Activated naive CD4-positive, alpha-beta T cell treated with anti-CD3 and anti-CD28 coated beads for 36 hours (primary cell): ENCODE measurements around the gene CATSPERD. TPM values are rescaled to one million over a fixed set of nuclear protein-coding genes. Genes with fewer than 3 reads are reported as not detected.

ENCODE experiments used
- CTCF ChIA-PET: fragments of 350-600 bp; sonication (Branson Sonifier 250); formaldehyde crosslinking; loops from one replicate; lab custom pipeline; 2021; ENCODE audit warnings: antibody characterized with exemption; lab: Charles Lee
- DNase-seq: peaks from one replicate; pipeline ENCODE4 v3.0.0-alpha.2; 2020
- H3K27ac Mint-ChIP-seq: one replicate; pipeline ENCODE4 v1.8.0; 2021; ENCODE audit warnings: mild to moderate bottlenecking, mixed read lengths
- H3K27me3 Mint-ChIP-seq: one replicate; pipeline ENCODE4 v1.8.0; 2021; ENCODE audit warnings: low read depth, mixed read lengths
- H3K36me3 Mint-ChIP-seq: one replicate; pipeline ENCODE4 v1.8.0; 2021; ENCODE audit warnings: low read depth, mixed read lengths
- H3K4me1 Mint-ChIP-seq: one replicate; pipeline ENCODE4 v1.8.0; 2021; ENCODE audit warnings: low read depth, mixed read lengths
- H3K4me3 Mint-ChIP-seq: one replicate; pipeline ENCODE4 v1.8.0; 2021; ENCODE audit warnings: mild to moderate bottlenecking, moderate library complexity, mixed read lengths
- H3K9me3 Mint-ChIP-seq: one replicate; pipeline ENCODE4 v1.8.0; 2021; ENCODE audit warnings: mixed read lengths
- intact Hi-C: fragments of 100-400 bp; cut with micrococcal nuclease; formaldehyde crosslinking; loops from one replicate; pipeline ENCODE4 v1.15.1; 2023
- total RNA-seq, 2 experiments: library from RNA; stranded (reverse); gene quantifications; one replicate each; pipeline ENCODE4 v1.2.3, GENCODE V29; 2021

The CATSPERD gene
- total RNA-seq, 2 experiments from 2014 or later, result not detected

DNA sequence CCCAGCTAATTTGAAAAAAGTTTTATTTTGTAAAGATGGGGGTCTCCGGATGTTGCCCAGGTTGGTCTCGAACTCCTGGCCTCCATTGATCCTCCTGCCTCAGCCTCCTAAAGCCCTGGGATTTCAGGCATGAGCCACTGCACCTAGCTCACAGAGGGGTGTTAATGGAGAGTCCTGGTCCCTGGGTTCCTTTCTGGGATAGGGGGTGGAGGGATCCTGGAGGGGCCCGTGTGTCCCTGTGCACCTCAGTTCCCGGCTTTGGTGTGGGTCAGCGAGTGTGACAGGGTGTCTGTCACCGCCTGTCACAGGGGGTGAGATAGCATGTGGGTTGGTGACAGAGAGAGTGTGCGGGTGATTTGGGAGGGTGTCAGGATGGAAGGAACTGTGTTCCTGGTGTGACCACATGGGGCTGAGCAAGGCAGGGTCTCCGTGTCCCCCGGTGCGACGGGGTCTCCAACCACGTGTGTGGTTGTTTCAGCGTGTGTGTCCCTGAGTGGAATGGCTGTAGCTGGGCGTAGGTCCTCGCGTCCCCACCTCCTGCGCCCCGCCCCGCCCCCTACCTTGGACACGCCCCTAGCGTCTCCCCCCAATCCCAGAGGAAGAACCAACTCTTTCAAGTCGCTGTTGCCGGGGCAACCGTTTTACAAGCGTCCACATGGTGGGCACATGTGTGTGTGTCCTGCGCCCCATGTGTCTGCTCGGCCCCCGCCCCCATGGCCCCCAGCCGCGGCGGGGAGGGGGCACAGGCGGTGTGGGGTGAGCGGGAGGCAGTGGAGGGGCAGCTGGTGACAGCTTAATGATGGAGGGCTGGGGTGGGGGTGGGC lies 81.6 kb downstream of the CATSPERD start:
- H3K9me3 Mint-ChIP-seq, result no peaks in the 10 kb centered on the region
- H3K4me1 Mint-ChIP-seq, result peaks cover 25% of the 10 kb centered on the region
- peak overlapping the region; percentile 16 for H3K4me3 Mint-ChIP-seq
- H3K27me3 Mint-ChIP-seq, result peaks cover 19% of the 10 kb centered on the region
- CTCF ChIA-PET, result interaction anchor here (0.6 to 1.0 kb wide), 2 partner anchors 52 to 220 kb away, joined by 3 to 6 read pairs; no protein-coding TSS in a partner anchor
- H3K36me3 Mint-ChIP-seq, result no peaks in the 10 kb centered on the region
- DNase-seq, result no peak
- intact Hi-C loops, result no loop called here
- no peak overlapping the region for H3K27ac Mint-ChIP-seq

DNA sequence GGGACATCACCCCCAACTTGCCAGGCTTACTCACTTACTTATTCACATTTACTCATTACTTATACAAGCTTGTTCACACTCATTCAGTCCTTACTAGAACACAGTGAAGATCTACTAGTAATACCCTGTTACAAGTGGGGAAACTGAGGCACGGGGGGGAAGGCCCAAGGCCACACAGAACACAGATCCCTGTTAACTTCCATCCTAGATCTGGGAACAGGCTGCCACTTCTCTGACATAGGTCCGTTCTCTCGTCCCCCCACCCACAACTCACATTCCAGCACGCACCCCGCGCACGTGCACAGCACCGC lies 83.0 kb downstream of the CATSPERD start:
- DNase-seq, result no peak
- intact Hi-C loops, result no loop called here
- peaks cover 19% of the 10 kb centered on the region for H3K27me3 Mint-ChIP-seq
- no peaks in the 10 kb centered on the region for H3K9me3 Mint-ChIP-seq
- H3K4me1 Mint-ChIP-seq, result peaks cover 25% of the 10 kb centered on the region
- CTCF ChIA-PET, result interaction anchor here (0.5 to 2.1 kb wide), 36 partner anchors 9 to 323 kb away, joined by 3 to 48 read pairs (median 5); partner anchors contain the start of genes DUS3L, FUT5, NDUFA11 and VMAC
- H3K4me3 Mint-ChIP-seq, result peak overlapping the region; percentile 70
- H3K27ac Mint-ChIP-seq, result no peak overlapping the region
- H3K36me3 Mint-ChIP-seq, result no peaks in the 10 kb centered on the region

DNA sequence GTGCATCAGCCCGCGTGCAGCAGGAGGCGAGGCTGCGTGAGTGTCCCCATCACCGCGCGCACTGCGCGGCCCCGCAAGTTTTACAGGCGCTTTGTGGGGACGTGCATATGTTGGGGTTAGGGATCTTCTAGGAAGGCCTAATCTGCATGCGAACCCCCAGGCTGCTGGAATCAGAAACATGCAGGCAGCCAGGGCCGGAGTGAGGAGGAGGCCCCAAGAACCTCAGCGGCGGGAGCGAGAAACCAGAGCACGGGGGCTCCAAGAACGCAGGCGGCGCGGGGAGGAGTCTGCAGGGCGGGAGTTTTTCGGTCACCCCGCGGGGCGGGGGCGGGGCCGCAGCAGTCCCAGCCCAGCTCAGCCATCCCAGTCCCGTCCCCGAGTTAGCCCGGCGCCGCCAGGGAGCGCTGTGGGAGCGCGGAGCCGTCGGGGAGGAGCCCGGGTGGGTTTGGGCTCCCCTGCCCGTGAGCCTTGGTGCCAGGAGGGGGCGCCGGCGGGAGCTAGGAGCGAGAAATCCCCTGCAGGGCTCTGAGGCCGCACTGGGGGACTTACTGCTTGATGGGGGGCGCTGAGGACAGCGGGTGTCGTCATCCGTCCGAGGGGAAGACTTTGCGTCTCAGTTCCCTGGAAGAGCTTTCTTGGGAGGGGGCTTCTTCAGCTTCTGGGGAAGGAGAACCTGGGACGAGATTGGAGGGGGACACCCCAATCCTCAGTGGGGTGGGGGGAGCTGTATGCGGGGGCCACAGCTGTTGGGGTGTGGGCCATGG lies 83.5 kb downstream of the CATSPERD start:
- no peak overlapping the region for H3K27ac Mint-ChIP-seq
- H3K4me1 Mint-ChIP-seq, result peaks cover 25% of the 10 kb centered on the region
- H3K4me3 Mint-ChIP-seq, result peak overlapping the region; percentile 70
- H3K36me3 Mint-ChIP-seq, result no peaks in the 10 kb centered on the region
- DNase-seq, result peak; percentile 96
- CTCF ChIA-PET, result interaction anchor here (0.5 to 2.1 kb wide), 50 partner anchors 9 to 345 kb away, joined by 3 to 48 read pairs (median 5); partner anchors contain the start of genes DUS3L, FUT5, NDUFA11 and PRR22
- H3K27me3 Mint-ChIP-seq, result peaks cover 19% of the 10 kb centered on the region
- intact Hi-C loops, result loop anchor here (1.0 kb wide), 4 partner anchors 24 to 218 kb away; partner anchors contain the start of gene VMAC
- no peaks in the 10 kb centered on the region for H3K9me3 Mint-ChIP-seq

DNA sequence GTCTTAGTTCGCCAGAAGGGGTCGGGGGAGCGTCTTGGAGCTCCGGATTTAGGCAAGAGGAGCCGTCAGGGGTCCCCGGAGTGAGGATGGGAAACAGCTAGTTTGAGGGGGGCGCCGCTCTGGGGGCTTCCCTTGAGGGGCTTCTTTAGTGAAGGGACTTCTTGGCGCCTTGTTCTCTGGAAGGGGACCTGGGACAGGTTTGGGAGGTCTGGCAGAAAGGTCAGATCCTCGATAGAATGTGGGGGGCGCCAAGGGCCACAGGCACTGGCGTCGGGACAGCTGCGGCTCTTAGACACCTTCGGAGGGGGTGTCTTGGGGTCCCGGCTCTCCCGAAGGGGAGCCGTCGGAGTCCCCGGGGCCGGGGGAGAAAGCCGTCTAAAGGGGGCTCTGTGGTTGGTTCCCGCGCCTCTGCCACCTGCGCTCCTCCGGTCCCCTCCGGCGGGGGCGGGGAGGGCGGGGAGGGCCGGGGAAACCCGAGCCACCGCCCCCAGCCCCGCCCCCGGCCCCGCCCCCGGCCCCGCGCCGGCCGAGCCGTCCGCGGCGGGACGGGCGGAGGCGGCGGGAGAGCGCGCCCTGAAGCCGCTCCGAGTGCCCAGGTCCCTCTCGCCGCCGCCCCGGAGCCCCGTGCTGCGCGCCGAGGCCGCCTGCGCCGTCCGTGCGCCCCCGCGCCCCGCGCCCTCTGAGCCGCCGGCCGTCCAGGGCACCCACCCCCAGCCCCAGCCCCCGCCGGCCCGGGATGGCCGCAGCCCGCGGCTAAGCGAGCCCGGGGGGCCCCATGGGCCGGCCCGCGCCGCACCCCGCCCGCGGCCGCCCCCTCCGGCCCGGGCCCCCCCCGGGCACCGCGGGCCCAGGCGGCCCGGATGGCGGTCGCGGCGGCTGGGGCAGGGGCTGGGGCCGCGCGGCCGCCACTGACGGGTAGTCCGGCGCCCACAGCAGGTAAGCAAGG lies 84.4 kb downstream of the CATSPERD start, which contains the start of gene NRTN:
NRTN (plus strand) TSS at position 552 of the 946 bp plus-strand sequence. CDS start 19,099 bp downstream, outside the sequence.
- peaks cover 15% of the 10 kb centered on the region for H3K27me3 Mint-ChIP-seq
- peak; percentile 58 for DNase-seq

DNA sequence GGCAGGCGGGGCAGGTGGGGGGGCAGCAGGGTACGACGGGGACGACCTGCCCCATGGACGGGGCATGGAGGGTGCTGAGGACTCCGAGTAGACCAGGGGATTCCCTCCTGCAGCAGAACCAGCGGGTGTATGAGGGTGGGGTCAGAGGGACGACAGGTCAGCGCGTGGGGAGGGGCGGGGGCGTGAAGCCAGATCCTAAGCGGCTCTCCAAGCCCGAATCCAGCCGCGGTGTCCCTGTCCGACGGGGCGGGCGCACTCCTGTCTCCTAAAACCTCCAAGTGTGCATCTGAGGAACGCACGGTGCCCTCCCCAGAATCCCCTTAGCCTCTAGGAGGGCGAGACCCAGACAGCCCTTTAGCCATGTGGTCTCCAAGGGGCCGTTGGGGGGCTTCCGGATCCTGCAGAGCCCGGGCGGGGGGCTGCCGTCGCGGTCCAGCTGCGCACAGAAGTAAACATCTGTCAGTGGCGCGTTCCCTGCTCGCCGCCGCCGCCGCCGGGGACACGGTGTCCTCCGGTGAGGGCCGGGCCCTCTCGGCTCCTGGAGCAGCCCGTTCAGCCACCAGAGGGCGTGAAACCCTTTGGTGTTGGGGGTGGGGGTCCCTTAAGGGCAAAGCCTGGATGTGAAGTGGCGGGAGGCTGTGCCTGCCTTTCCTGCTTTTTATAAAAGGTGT lies 85.2 kb downstream of the CATSPERD start:
- peak; percentile 76 for DNase-seq
- Mint-ChIP-seq H3K27ac (no peak overlapping the region), H3K27me3 (peaks cover 14% of the 10 kb centered on the region), H3K9me3 (no peaks in the 10 kb centered on the region), H3K4me3 (peak overlapping the region; percentile 55), H3K4me1 (peaks cover 23% of the 10 kb centered on the region), H3K36me3 (no peaks in the 10 kb centered on the region)
- CTCF ChIA-PET, result interaction anchor here (0.6 kb wide), 1 partner anchor 106 kb away, joined by 4 read pairs; no protein-coding TSS in a partner anchor
- intact Hi-C loops, result no loop called here

More for the DNA sequence above, 84.4 kb downstream of the CATSPERD start, which contains the start of gene NRTN:
- CTCF ChIA-PET, result interaction anchor here (0.6 to 2.1 kb wide), 46 partner anchors 8 to 346 kb away, joined by 3 to 48 read pairs (median 5); partner anchors contain the start of genes DUS3L, FUT5, NDUFA11 and PRR22
- Mint-ChIP-seq H3K9me3 (no peaks in the 10 kb centered on the region), H3K4me1 (peaks cover 23% of the 10 kb centered on the region), H3K27ac (no peak within 1 kb of the TSS), H3K36me3 (no peaks in the 10 kb centered on the region), H3K4me3 (peak within 1 kb of the TSS; percentile 70)
- intact Hi-C loops, result loop anchor here (1.0 kb wide), 4 partner anchors 24 to 218 kb away; partner anchors contain the start of gene VMAC

DNA sequence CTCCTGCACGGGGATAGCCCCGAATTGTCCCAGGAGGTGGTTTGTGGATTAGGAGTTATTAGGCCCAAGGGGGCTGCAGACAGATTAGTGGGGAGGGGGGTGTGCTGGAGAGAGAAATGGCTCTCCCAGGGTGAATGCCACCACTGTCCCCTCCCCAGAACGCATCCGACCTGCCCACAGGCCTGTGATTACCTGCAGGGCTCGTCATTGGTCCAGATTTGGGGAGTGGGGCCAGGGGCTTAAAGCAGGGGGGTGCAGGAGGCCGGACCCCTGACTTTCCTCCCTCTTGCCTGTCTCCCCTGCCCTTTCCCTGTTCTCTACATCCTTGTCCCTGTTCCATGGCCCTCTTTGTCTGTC lies 85.7 kb downstream of the CATSPERD start:
- intact Hi-C loops, result no loop called here
- H3K4me3 Mint-ChIP-seq, result peak overlapping the region; percentile 12
- H3K27me3 Mint-ChIP-seq, result peaks cover 11% of the 10 kb centered on the region
- H3K4me1 Mint-ChIP-seq, result peaks cover 23% of the 10 kb centered on the region
- H3K9me3 Mint-ChIP-seq, result no peaks in the 10 kb centered on the region
- CTCF ChIA-PET, result interaction anchor here (0.6 to 1.2 kb wide), 5 partner anchors 11 to 105 kb away, joined by 3 to 5 read pairs (median 4); no protein-coding TSS in a partner anchor
- no peak for DNase-seq
- no peak overlapping the region for H3K27ac Mint-ChIP-seq
- H3K36me3 Mint-ChIP-seq, result no peaks in the 10 kb centered on the region

DNA sequence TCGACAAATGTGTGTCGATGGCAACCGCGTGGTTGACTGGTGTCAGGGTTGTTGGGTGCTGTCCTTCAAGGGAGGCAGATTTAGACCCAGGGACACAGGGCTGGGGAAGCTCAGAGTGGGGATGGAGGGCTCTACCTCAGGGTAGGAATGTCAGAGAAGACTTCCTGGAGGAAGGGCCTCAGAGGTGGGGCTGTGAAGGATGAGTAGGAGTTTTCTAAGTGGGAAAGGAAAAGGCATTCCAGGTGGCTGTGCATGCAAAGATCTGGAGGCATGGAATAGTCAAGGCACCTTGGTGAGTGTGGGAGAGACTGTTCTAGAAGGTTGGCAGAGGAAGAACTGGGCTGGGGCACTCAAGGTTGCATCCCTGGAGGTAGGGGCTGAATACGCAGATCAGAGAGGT lies 86.5 kb downstream of the CATSPERD start:
- no peak overlapping the region for H3K27ac Mint-ChIP-seq
- H3K36me3 Mint-ChIP-seq, result no peaks in the 10 kb centered on the region
- H3K4me3 Mint-ChIP-seq, result no peak overlapping the region
- intact Hi-C loops, result no loop called here
- H3K4me1 Mint-ChIP-seq, result peaks cover 21% of the 10 kb centered on the region
- CTCF ChIA-PET, result interaction anchor here (0.5 to 1.2 kb wide), 7 partner anchors 12 to 211 kb away, joined by 3 to 5 read pairs (median 3); no protein-coding TSS in a partner anchor
- no peaks in the 10 kb centered on the region for H3K9me3 Mint-ChIP-seq
- H3K27me3 Mint-ChIP-seq, result peaks cover 9% of the 10 kb centered on the region
- no peak for DNase-seq

DNA sequence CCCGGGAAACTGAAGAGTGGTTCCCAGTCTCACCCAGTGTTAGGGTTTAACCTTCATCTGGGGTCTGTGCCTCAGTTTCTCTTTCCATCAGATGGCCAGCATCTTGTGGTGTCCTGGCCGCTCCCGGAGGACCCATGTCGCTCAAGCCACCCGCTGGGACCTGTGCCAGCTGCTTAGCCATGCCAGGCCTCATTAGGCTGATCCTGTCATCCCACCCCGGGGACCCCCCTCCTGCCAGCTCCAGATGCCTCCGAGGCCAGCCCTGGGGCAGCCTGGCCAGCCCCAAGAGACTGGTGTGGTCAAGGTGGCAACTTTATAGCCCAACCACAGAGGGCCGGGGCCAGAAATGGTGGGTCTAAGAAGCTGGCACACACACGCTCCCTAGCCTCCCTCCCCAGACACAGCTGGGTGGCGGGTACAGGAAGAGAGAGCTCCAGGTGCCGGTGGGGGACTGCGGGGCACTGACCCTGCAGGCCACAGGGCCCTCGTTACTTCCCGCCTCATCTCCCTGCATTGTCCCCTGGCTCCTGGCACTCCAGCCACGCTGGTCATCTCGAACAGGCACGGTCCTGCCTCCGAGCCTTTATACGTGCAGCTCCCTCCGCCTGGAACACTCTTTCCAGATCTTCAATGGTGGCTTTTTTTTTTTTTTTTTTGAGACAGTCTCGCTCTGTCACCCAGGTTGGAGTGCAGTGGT lies 87.8 kb downstream of the CATSPERD start:
- CTCF ChIA-PET, result interaction anchor here (0.5 to 0.9 kb wide), 3 partner anchors 11 to 118 kb away, joined by 3 to 4 read pairs (median 3); partner anchors contain the start of gene RPL36
- H3K4me3 Mint-ChIP-seq, result no peak overlapping the region

DNA sequence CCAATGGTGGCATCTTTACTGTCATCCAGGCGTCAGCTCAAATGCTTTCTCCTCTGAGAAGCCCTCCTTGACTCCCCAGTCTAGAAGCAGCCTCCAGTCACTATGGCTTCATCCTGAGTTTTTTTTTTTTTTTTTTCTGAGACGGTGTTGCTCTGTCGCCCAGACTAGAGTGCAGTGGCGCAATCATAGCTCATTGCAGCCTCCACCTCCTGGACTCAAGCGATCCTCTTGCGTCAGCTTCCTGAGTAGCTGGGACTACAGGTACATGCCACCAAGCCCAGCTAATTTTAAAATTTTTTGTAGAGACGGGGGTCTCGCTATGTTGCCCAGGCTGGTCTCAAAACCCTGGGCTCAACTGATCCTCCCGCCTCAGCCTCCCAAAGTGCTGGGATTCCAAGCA lies 88.6 kb downstream of the CATSPERD start:
- intact Hi-C loops, result no loop called here
- H3K27ac Mint-ChIP-seq, result no peak overlapping the region
- CTCF ChIA-PET, result interaction anchor here (0.7 to 0.9 kb wide), 4 partner anchors 94 to 213 kb away, joined by 3 to 5 read pairs (median 3); partner anchors contain the start of gene RPL36
- no peak overlapping the region for H3K4me3 Mint-ChIP-seq
- H3K9me3 Mint-ChIP-seq, result no peaks in the 10 kb centered on the region
- peaks cover 5% of the 10 kb centered on the region for H3K27me3 Mint-ChIP-seq
- H3K36me3 Mint-ChIP-seq, result no peaks in the 10 kb centered on the region
- no peak for DNase-seq
- peaks cover 6% of the 10 kb centered on the region for H3K4me1 Mint-ChIP-seq

More for the DNA sequence above, 87.8 kb downstream of the CATSPERD start:
- Mint-ChIP-seq H3K27me3 (peaks cover 7% of the 10 kb centered on the region), H3K9me3 (no peaks in the 10 kb centered on the region), H3K27ac (no peak overlapping the region), H3K36me3 (no peaks in the 10 kb centered on the region), H3K4me1 (peaks cover 12% of the 10 kb centered on the region)
- intact Hi-C loops, result no loop called here
- DNase-seq, result no peak

DNA sequence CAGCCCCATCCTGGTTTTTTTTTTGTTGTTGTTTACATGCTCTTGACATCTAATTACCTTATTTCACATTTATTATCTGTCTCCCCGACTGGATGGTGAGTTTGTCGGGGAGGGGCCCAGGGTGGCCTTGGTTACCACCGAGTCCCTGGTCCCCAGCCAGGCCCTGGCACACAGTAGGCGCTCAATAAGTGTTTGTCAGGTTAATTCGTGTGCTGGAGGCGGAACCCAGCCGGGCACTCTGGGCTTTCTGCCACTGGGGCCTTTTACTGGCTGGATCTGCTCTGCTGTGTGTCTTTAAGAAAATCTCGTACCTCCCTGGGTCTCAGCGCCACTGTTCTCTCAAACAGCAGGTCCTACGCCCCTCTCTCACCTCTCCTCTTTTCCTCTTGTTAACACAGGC lies 89.0 kb downstream of the CATSPERD start:
- Mint-ChIP-seq H3K27me3 (peaks cover 2% of the 10 kb centered on the region), H3K36me3 (no peaks in the 10 kb centered on the region), H3K27ac (no peak overlapping the region), H3K4me3 (no peak overlapping the region), H3K9me3 (no peaks in the 10 kb centered on the region), H3K4me1 (peaks cover 2% of the 10 kb centered on the region)
- DNase-seq, result no peak
- intact Hi-C loops, result no loop called here
- CTCF ChIA-PET, result interaction anchor here (0.8 to 0.9 kb wide), 3 partner anchors 93 to 213 kb away, joined by 3 to 5 read pairs (median 3); partner anchors contain the start of gene RPL36
